Lower leg skin (tissue), 3 donors: Measurements from ENCODE around the gene SLC12A9.

ENCODE experiments used
- CTCF ChIP-seq, 3 donors: fragments of 450-650 bp; IDR thresholded peaks; one replicate each; pipeline ENCODE4 v1.5.1; 2016; ENCODE audit warnings: antibody characterized with exemption in 3 of 3, mild to moderate bottlenecking in 3 of 3, moderate library complexity in 2 of 3
- POLR2A ChIP-seq, 2 donors: fragments of 450-650 bp; IDR thresholded peaks; one replicate each; pipeline ENCODE4 v1.6.1; 2016 to 2017; ENCODE audit warnings: antibody characterized with exemption in 2 of 2, mild to moderate bottlenecking in 1 of 2, moderate library complexity in 1 of 2

GRCh38 chr7:100867776-100868485 is 15.4 kb downstream of the SLC12A9 start:
- no peak for TF ChIP-seq CTCF (IDR thresholded peaks at IDR 0.05)
- TF ChIP-seq POLR2A (IDR thresholded peaks at IDR 0.05), result no peak
